GF-D8 (cell line): ENCODE results near the gene ADAM29.
"Not testable (repeated sequence)": the region's sequence is repeated elsewhere in the genome, so short reads cannot be mapped to it uniquely, and the experiment has no call there.

Source experiments
- DNase-seq: peaks from one replicate; lab custom pipeline; 2025; lab: John Stamatoyannopoulos, UW

Gene ADAM29

GRCh38 chr4:174918058-174918457 is at the start of gene ADAM29:
Gene ADAM29 (plus strand): TSS chr4:174918358. CDS start chr4:174975526, 57,168 bp downstream.
- no peak for DNase-seq

- no peak for DNase-seq
These were observed 48.8 kb upstream of the ADAM29 start for GRCh38 chr4:174869339-174869738.

DNA sequence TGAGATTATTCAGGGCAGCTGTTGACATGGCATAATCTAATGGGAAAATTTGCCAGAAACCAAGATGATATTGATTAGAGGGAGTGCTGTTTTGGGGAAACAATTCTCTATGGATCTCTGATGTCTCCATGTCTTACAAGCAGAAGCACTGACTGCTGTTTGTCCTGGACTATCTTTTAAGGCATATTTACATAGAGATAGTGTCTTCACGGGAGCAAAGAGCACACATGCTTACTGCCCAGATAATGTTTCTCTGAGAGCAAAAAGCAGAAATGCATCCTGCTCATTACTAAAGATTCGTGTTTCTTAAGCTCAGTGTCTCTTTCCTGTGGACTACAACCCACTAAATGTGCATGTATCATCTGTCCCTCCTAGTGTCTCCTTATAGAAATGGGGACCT is 47.8 kb upstream of the ADAM29 start:
- no peak for DNase-seq

- no peak for DNase-seq
These were observed 46.8 kb upstream of the ADAM29 start for GRCh38 chr4:174871407-174871806.

DNA sequence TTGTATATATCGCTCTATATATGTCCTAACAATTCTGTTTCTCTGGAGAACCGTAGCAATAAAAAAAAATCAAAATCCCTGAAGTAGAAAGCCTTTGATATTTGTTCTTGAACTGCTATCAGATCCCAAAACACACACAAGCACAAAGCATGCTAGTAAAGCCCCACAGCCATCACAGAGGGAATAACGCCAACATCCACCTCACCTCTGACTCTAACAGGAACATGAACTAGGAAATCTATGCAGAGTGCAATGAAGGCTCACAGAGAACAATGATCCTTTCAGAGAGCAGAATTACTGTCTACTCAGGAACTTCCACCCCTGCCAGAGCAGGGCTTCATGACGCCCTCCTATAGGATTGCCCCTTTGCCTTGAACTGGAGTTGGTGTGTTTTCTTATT is 45.0 kb upstream of the ADAM29 start:
- not testable (repeated sequence) for DNase-seq

DNA sequence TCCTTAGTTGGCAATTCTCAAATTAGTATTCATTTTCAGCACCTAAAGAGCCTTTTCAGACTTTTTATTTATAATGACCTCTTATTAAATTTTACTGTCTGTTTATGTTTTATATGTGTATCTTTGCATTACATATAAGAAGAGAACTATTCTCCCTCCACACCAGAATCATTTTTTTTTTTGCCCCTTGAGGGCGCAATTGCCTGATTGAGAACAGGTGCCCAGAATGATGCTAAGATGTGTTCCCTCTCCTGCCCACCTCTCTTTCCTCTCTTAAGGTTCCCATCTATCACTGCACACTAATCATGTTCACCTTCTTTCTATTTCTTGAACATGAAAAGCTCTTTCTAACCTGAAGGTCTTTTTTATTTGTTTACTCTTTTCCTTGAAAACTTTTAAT is 44.2 kb upstream of the ADAM29 start:
- no peak for DNase-seq

DNA sequence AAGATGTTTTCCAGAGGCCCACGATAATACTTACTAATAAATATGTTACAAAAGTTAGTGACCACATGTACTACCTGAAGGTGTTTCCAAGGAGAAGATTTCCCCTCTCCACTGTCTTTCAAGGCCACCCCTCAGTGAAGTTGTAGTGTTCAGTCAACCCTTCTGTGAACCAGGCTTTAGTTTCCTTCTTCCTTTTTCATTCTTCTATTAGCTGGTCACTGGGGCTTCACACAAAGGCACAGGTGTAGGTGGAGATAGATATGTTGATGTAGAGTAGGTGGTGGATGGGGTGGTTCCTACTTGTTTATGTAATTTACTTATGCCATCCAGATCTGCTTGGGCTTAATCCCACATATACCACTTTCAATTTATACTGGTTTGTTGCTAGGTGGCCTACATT is 43.3 kb upstream of the ADAM29 start:
- DNase-seq = no peak

DNA sequence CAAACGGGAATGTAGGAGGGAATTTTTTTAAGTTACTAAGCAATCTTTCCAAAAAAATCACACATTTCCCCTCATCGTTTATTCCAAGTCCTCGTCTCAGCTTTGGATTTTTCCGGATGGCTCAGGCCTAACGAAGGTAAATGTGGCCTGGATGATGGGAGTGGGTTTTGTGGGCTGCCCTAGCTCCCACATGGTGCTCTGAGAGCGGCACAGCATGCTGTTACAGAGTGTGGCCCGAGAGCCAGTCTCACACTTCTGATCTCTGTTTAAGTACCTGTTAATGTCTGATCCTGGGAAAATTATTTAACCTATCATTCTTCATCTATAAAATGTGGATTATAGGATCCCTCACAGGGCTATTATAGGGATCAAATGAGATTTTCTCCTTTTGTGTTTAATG is 38.2 kb upstream of the ADAM29 start:
- no peak for DNase-seq

- no peak for DNase-seq
These were observed 35.7 kb upstream of the ADAM29 start for GRCh38 chr4:174882317-174882992.

- DNase-seq = no peak
These were observed 10.7 kb upstream of the ADAM29 start for GRCh38 chr4:174907508-174907907.

- DNase-seq = no peak
These were observed 7.9 kb upstream of the ADAM29 start for GRCh38 chr4:174910271-174910670.

DNA sequence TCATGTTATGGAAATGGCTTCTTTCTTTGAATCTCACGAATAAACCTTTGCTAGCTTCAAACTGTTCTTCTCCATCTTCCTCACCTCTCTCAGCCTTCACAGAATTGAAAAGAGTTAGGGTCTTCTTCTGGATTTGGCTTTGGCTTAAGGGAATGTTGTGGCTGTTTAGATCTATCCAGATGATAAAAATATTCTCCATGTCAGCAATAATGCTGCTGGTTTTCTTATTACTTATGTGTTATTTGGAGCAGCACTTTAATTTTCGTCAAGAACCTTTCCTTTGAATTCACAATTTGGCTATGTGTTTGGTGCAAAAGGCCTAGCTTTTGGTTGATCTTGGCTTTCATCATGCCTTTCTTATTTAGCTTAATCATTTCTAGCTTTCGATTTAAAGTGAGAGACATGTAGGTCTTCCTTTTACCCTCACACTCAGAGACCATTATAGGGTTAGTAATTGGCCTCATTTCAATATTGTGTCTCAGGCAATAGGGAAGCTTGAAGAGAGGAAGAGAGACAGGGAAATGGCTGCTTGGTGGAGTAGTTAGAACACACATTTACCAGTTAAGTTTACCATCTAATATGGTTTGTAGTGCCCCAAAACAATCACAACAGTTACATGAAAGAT is 5.1 kb upstream of the ADAM29 start:
- DNase-seq = no peak

GRCh38 chr4:174919886-174920423 is 1.8 kb downstream of the ADAM29 start:
- no peak for DNase-seq

GRCh38 chr4:174926958-174927357 is 8.8 kb downstream of the ADAM29 start:
- no peak for DNase-seq

GRCh38 chr4:174928174-174928573 is 10.0 kb downstream of the ADAM29 start:
- DNase-seq = no peak

DNA sequence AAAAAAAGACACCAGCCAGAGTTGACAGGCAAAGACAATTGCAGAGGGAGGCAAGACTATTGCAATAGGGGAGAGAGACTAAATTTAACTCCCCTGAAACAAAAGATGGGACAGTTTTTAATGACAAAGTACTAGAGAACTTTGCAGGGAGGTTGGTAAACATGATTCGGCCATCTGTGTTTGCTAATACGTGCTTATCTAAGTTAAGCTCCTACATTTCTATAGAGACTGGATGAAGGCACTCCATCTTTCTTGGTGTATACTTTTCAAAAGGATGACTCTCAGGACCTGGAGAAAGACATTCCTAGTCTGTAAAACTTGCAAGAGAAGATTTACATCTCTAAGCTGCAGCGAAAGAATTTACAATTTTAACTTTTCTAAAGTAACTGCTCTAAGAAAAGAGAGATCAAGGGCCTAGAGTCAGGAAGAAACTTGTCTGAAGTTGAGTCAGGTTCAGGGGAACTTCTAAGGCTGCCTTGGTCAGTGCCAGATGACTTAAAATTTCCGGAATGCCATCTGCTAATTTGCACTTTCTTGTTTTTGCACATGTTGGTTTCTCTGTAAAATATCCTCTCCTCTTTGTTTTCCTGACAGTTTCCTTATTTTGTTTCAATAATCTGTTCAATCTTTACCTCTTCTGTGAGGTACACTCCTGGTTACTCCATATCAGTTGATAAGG is 10.6 kb downstream of the ADAM29 start:
- DNase-seq = no peak

GRCh38 chr4:174929346-174929745 is 11.2 kb downstream of the ADAM29 start:
- DNase-seq = no peak

- no peak for DNase-seq
These were observed 12.7 kb downstream of the ADAM29 start for GRCh38 chr4:174930895-174931294.

DNA sequence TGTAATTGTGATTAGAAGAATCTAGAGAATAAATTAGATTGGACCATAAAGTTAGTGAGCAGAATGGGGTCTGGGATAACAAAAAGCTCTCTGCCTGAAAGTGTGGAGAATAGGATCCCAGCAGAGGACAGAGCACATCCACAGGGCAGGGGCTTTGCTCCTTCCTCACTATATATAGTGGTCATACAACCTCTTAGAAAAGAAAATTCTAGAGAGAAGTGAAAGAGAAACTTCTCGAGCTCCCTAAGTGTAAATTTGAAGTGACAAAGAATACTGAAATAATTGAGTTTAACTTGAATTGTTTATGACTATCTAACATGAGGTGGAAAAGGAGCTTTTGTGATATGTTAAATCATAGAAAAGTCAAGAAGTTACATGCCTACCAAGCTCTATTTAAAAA is 14.9 kb downstream of the ADAM29 start:
- DNase-seq = no peak

GRCh38 chr4:174934360-174934759 is 16.2 kb downstream of the ADAM29 start:
- no peak for DNase-seq

- no peak for DNase-seq
These were observed 17.4 kb downstream of the ADAM29 start for GRCh38 chr4:174935607-174936006.

- DNase-seq = no peak
These were observed 21.8 kb downstream of the ADAM29 start for GRCh38 chr4:174940002-174940401.

DNA sequence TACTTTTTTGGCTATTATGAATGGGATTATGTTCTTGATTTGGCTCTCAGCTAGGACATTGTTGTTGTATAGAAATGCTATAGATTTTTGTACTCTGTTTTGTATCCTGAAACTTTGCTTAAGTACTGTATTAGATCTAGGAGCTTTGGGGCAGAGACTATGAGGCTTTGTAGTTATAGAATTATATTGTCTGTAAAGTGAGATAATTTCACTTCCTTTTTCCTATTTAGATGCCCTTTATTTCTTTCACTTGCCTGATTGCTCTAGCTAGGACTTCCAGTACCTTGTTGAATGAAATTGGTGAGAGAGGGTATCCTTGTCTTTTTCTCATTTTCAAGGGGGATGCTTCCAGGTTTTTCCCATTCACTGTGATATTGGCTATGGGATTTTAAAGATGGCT is 28.1 kb downstream of the ADAM29 start:
- DNase-seq = no peak
